ENCODE data around the gene GMFB. TPM values are rescaled to one million over a fixed set of nuclear protein-coding genes. Genes with fewer than 3 reads are reported as not detected.

GMFB gene
- total and polyA plus RNA-seq, 9 of the 15 experiments (the other 6 are each of a cell fraction or from before 2014, with no cell fraction given) = 14.0 to 31.7 (median 20.5) TPM

- TF ChIP-seq MEIS2 (IDR thresholded peaks at IDR 0.05; ENCODE audit: partially characterized antibody) = peak; percentile 48
- TF ChIP-seq SMAD4 (CRISPR knock-in tag; conservative IDR thresholded peaks at IDR 0.05) = peak; percentile 73
- TF ChIP-seq ETV6 (IDR thresholded peaks at IDR 0.05; ENCODE audit: borderline replicate concordance in 1 of 2, low read depth in 2 of 2, low read length in 1 of 2) = no peak
- TF ChIP-seq ETV6 (CRISPR knock-in tag; IDR thresholded peaks at IDR 0.05; ENCODE audit: borderline replicate concordance) = no peak
- no peak for TF ChIP-seq ELK1 (CRISPR knock-in tag; IDR thresholded peaks at IDR 0.05)
- peak; percentile 3; the same call in 1 of the 2 replicates for TF ChIP-seq THAP12 (CRISPR knock-in tag; IDR thresholded peaks at IDR 0.05)
- TF ChIP-seq ATF1 (CRISPR knock-in tag; IDR thresholded peaks at IDR 0.05) = no peak
- TF ChIP-seq ATF1 (tag; IDR thresholded peaks at IDR 0.05) = peak; percentile 51; the same call in 1 of the 2 replicates
- peak; percentile 28 for TF ChIP-seq KDM5B (IDR thresholded peaks at IDR 0.05; ENCODE audit: insufficient replicate concordance, low read depth, low read length)
- TF ChIP-seq E2F6 (IDR thresholded peaks at IDR 0.05; ENCODE audit: borderline replicate concordance in 1 of 2, extremely low read depth in 1 of 2, insufficient read depth in 1 of 2, insufficient read length in 1 of 2, low read depth in 1 of 2, low read length in 1 of 2, poor library complexity in 1 of 2, severe bottlenecking in 1 of 2) = peak; percentile 21 to 80
- 0 out of 4 replicates have a peak, but pooled peaks of 1 of the 2 experiments have one; percentile 29 for TF ChIP-seq TBL1XR1 (IDR thresholded peaks at IDR 0.05; ENCODE audit: low read length in 2 of 2)
- TF ChIP-seq NRF1 (conservative IDR thresholded peaks at IDR 0.05 in 1 of 2, IDR thresholded peaks at IDR 0.05 in 1 of 2) = 0 out of 4 replicates have a peak, but pooled peaks of 1 of the 2 experiments have one; percentile 12
- peak; percentile 3 for TF ChIP-seq ZFP36 (IDR thresholded peaks at IDR 0.05; ENCODE audit: low read depth, low read length, partially characterized antibody)
- TF ChIP-seq POLR2G (IDR thresholded peaks at IDR 0.05; ENCODE audit: low read depth, low read length) = peak; percentile 92
- no peak for TF ChIP-seq U2AF1 (optimal IDR thresholded peaks at IDR 0.05; ENCODE audit: low read depth, low read length)
- no peak for TF ChIP-seq ZNF431 (CRISPR knock-in tag; IDR thresholded peaks at IDR 0.05)
- TF ChIP-seq ZBTB11 (CRISPR knock-in tag; IDR thresholded peaks at IDR 0.05) = peak; percentile 28 to 86 (median 54); a peak in 4 of 6 replicates
- TF ChIP-seq POLR2A (conservative IDR thresholded peaks at IDR 0.05) = peak; percentile 71
- TF ChIP-seq TRIM24 (IDR thresholded peaks at IDR 0.05) = peak in 1 of 2 experiments; percentile 43; a peak in 1 of 4 replicates
Measured at GRCh38 chr14:54488646-54489317, at the start of gene GMFB (continued).
